NT2/D1 (cell line): ENCODE measurements around the gene LILRB4.

ENCODE experiments used
- SUZ12 ChIP-seq: IDR thresholded peaks from 2 replicates; pipeline ENCODE4 v1.6.1; 2011; ENCODE audit not compliant: insufficient read length, insufficient read depth; ENCODE audit errors: extremely low read depth
- YY1 ChIP-seq: IDR thresholded peaks from 2 replicates; pipeline ENCODE4 v1.6.1; 2011; ENCODE audit not compliant: insufficient read length, insufficient read depth

- TF ChIP-seq SUZ12 (no peak), YY1 (no peak)
Observed at GRCh38 chr19:54633401-54633800, 29.4 kb upstream of the LILRB4 start.
